GM23338 (cell line): ENCODE measurements around the gene HLCS. TPM values are rescaled to one million over a fixed set of nuclear protein-coding genes. Genes with fewer than 3 reads are reported as not detected.

Experiments used
- ATAC-seq: fragments of 200-7000 bp; cut with Tn5 transposase; 3 replicates; pipeline ENCODE4 v1.9.1; 2020
- DNase-seq: peaks from one replicate; pipeline ENCODE4 v3.0.0-alpha.2; 2015; ENCODE audit warnings: low spot score
- H2AFZ ChIP-seq: fragments of 200-600 bp; sonication (generic); 2 replicates; pipeline ENCODE4 v1.8.0; 2016; ENCODE audit warnings: antibody characterized with exemption, mild to moderate bottlenecking, moderate library complexity
- H3F3A ChIP-seq: fragments of 200-600 bp; sonication (generic); replicated peaks from 2 replicates; pipeline ENCODE4 v1.8.0; 2017; ENCODE audit warnings: antibody characterized with exemption, mixed run types, low read depth
- H3K27ac ChIP-seq: fragments of 200-600 bp; sonication (generic); 2 replicates; pipeline ENCODE4 v1.6.1; 2016; ENCODE audit warnings: low read depth
- H3K27me3 ChIP-seq: fragments of 200-600 bp; sonication (generic); 2 replicates; pipeline ENCODE4 v1.8.0; 2016; ENCODE audit warnings: mild to moderate bottlenecking, mixed run types, moderate library complexity; ENCODE audit not compliant: insufficient read depth
- H3K36me3 ChIP-seq: fragments of 200-600 bp; sonication (generic); 2 replicates; pipeline ENCODE4 v1.8.0; 2016; ENCODE audit warnings: mild to moderate bottlenecking; ENCODE audit not compliant: insufficient read depth
- H3K4me1 ChIP-seq: fragments of 200-600 bp; sonication (generic); 2 replicates; pipeline ENCODE4 v1.8.0; 2016; ENCODE audit warnings: mild to moderate bottlenecking, moderate library complexity; ENCODE audit not compliant: insufficient read depth
- H3K4me2 ChIP-seq: fragments of 200-600 bp; sonication (generic); 2 replicates; pipeline ENCODE4 v1.7.1; 2017; ENCODE audit warnings: mixed run types
- H3K4me3 ChIP-seq: fragments of 200-600 bp; sonication (generic); 2 replicates; pipeline ENCODE4 v1.6.1; 2016; ENCODE audit warnings: mixed run types
- H3K79me2 ChIP-seq: fragments of 200-600 bp; sonication (generic); replicated peaks from 2 replicates; pipeline ENCODE4 v1.8.0; 2017; ENCODE audit warnings: mild to moderate bottlenecking; ENCODE audit not compliant: insufficient read depth
- H3K9me2 ChIP-seq: fragments of 200-600 bp; sonication (generic); 2 replicates; pipeline ENCODE4 v1.8.0; 2017; ENCODE audit not compliant: insufficient read depth
- H4K20me1 ChIP-seq: fragments of 200-600 bp; sonication (generic); replicated peaks from 2 replicates; pipeline ENCODE4 v1.8.0; 2017; ENCODE audit warnings: mild to moderate bottlenecking; ENCODE audit not compliant: insufficient read depth
- H3K27ac Mint-ChIP-seq: 2 replicates; pipeline ENCODE4 v1.8.0; 2020; ENCODE audit warnings: inconsistent platforms, mild to moderate bottlenecking, moderate library complexity, mixed read lengths
- H3K27me3 Mint-ChIP-seq: 3 replicates; pipeline ENCODE4 v1.8.0; 2022; ENCODE audit warnings: low read depth, mild to moderate bottlenecking, moderate library complexity, mixed read lengths, inconsistent platforms; ENCODE audit not compliant: insufficient read depth, poor library complexity
- H3K36me3 Mint-ChIP-seq: 3 replicates; pipeline ENCODE4 v1.8.0; 2021; ENCODE audit warnings: low read depth, mild to moderate bottlenecking, inconsistent platforms, moderate library complexity, mixed read lengths
- H3K4me1 Mint-ChIP-seq: 3 replicates; pipeline ENCODE4 v1.8.0; 2020; ENCODE audit warnings: mild to moderate bottlenecking, inconsistent platforms, mixed read lengths
- H3K4me3 Mint-ChIP-seq: 3 replicates; pipeline ENCODE4 v1.8.0; 2021; ENCODE audit warnings: moderate library complexity, mild to moderate bottlenecking, inconsistent platforms, mixed read lengths
- H3K9me3 Mint-ChIP-seq: 3 replicates; pipeline ENCODE4 v1.8.0; 2020; ENCODE audit warnings: moderate library complexity, mild to moderate bottlenecking, inconsistent platforms, mixed read lengths
- CREB1 ChIP-seq: fragments of 250-450 bp; sonication (Bioruptor Pico); IDR thresholded peaks from 2 replicates; pipeline ENCODE4 v1.5.0; 2020; ENCODE audit warnings: low read depth, mild to moderate bottlenecking, moderate library complexity
- EZH2 ChIP-seq: fragments of 200-600 bp; sonication (generic); IDR thresholded peaks from one replicate; pipeline ENCODE4 v1.8.0; 2017; ENCODE audit warnings: antibody characterized with exemption, mild to moderate bottlenecking, low read depth; ENCODE audit not compliant: unreplicated experiment
- EZH2phosphoT487 ChIP-seq: fragments of 200-600 bp; sonication (generic); IDR thresholded peaks from one replicate; pipeline ENCODE4 v1.8.1; 2018; ENCODE audit warnings: antibody characterized with exemption; ENCODE audit not compliant: unreplicated experiment
- JUNB ChIP-seq: IDR thresholded peaks from one replicate; pipeline ENCODE4 v1.6.1; 2016; ENCODE audit warnings: antibody characterized with exemption; ENCODE audit not compliant: unreplicated experiment
- NANOG ChIP-seq: IDR thresholded peaks from 2 replicates; pipeline ENCODE4 v1.6.1; 2016; ENCODE audit warnings: antibody characterized with exemption, borderline replicate concordance
- POLR2AphosphoS5 ChIP-seq: IDR thresholded peaks from 2 replicates; pipeline ENCODE4 v1.6.1; 2016; ENCODE audit warnings: antibody characterized with exemption, low read depth
- ZNF114 ChIP-seq: fragments of 250-450 bp; sonication (Bioruptor Pico); IDR thresholded peaks from 2 replicates; pipeline ENCODE4 v1.5.0; 2020; ENCODE audit warnings: mild to moderate bottlenecking, moderate library complexity
- polyA plus RNA-seq: library from polyadenylated mRNA; unstranded; fragments of >200 nt; fragmentation: Nextera tagmentation; extraction: Ambion mirVana; gene quantifications from 2 replicates; pipeline ENCODE4 v1.2.1, GENCODE V29; 2016
- total RNA-seq: library from RNA; depleted of rRNA; stranded (reverse); fragments of >200 nt; shearing (Covaris generic); gene quantifications from 2 replicates; pipeline ENCODE4 v1.2.3, GENCODE V29; 2014
- TF ChIP-seq, protein P1 (sequence below): IDR thresholded peaks from 2 replicates; pipeline ENCODE4 v1.6.1; 2016; ENCODE audit warnings: antibody characterized with exemption
- TF ChIP-seq, protein P2 (sequence below): fragments of 250-450 bp; sonication (Bioruptor Pico); IDR thresholded peaks from 2 replicates; pipeline ENCODE4 v1.5.0; 2020; ENCODE audit warnings: mild to moderate bottlenecking, moderate library complexity
- TF ChIP-seq, protein P3 (sequence below), 2 experiments: fragments of 200-600 bp in 1 of 2; sonication (generic) in 1 of 2; conservative IDR thresholded peaks; 2 replicates each; pipeline versions ENCODE4 v1.5.1 to v1.6.1; 2016 to 2017; ENCODE audit warnings: antibody characterized with exemption in 2 of 2, low read depth in 2 of 2, mild to moderate bottlenecking in 2 of 2, moderate library complexity in 1 of 2

The HLCS gene
- total and polyA plus RNA-seq, 2 experiments from 2014 or later, result 6.1 to 14.7 TPM

DNA sequence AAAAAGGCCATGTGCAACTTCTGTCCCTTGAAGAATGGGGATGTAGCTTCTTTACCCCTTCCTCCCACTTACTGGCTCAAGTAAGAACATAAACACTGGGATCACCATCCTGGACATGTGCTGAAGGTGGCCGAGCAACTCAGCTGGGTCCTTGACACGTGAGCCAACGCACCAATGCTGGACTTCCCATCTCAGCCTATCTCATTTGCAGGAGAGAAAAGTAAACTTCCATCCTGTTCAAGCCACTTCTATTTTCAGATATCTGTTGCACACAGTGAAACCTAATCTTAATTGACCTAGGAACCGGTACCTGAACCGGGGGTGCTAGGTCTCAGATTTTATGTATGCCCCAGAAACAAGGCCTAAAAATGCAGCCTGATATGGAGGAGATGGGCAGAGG is 75.3 kb downstream of the HLCS start:
- H3F3A ChIP-seq, result no peaks in the 10 kb centered on the region
- no peak overlapping the region for H2AFZ ChIP-seq
- Mint-ChIP-seq H3K27ac (no peak overlapping the region), H3K27me3 (peaks cover 5% of the 10 kb centered on the region), H3K4me1 (peaks cover 22% of the 10 kb centered on the region), H3K9me3 (no peaks in the 10 kb centered on the region), H3K36me3 (no peaks in the 10 kb centered on the region; the same call in 2 of the 3 replicates), H3K4me3 (no peak overlapping the region)
- no peak for TF ChIP-seq EZH2phosphoT487
- TF ChIP-seq, protein P1, sequence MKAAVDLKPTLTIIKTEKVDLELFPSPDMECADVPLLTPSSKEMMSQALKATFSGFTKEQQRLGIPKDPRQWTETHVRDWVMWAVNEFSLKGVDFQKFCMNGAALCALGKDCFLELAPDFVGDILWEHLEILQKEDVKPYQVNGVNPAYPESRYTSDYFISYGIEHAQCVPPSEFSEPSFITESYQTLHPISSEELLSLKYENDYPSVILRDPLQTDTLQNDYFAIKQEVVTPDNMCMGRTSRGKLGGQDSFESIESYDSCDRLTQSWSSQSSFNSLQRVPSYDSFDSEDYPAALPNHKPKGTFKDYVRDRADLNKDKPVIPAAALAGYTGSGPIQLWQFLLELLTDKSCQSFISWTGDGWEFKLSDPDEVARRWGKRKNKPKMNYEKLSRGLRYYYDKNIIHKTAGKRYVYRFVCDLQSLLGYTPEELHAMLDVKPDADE, result no peak
- TF ChIP-seq, protein P2, sequence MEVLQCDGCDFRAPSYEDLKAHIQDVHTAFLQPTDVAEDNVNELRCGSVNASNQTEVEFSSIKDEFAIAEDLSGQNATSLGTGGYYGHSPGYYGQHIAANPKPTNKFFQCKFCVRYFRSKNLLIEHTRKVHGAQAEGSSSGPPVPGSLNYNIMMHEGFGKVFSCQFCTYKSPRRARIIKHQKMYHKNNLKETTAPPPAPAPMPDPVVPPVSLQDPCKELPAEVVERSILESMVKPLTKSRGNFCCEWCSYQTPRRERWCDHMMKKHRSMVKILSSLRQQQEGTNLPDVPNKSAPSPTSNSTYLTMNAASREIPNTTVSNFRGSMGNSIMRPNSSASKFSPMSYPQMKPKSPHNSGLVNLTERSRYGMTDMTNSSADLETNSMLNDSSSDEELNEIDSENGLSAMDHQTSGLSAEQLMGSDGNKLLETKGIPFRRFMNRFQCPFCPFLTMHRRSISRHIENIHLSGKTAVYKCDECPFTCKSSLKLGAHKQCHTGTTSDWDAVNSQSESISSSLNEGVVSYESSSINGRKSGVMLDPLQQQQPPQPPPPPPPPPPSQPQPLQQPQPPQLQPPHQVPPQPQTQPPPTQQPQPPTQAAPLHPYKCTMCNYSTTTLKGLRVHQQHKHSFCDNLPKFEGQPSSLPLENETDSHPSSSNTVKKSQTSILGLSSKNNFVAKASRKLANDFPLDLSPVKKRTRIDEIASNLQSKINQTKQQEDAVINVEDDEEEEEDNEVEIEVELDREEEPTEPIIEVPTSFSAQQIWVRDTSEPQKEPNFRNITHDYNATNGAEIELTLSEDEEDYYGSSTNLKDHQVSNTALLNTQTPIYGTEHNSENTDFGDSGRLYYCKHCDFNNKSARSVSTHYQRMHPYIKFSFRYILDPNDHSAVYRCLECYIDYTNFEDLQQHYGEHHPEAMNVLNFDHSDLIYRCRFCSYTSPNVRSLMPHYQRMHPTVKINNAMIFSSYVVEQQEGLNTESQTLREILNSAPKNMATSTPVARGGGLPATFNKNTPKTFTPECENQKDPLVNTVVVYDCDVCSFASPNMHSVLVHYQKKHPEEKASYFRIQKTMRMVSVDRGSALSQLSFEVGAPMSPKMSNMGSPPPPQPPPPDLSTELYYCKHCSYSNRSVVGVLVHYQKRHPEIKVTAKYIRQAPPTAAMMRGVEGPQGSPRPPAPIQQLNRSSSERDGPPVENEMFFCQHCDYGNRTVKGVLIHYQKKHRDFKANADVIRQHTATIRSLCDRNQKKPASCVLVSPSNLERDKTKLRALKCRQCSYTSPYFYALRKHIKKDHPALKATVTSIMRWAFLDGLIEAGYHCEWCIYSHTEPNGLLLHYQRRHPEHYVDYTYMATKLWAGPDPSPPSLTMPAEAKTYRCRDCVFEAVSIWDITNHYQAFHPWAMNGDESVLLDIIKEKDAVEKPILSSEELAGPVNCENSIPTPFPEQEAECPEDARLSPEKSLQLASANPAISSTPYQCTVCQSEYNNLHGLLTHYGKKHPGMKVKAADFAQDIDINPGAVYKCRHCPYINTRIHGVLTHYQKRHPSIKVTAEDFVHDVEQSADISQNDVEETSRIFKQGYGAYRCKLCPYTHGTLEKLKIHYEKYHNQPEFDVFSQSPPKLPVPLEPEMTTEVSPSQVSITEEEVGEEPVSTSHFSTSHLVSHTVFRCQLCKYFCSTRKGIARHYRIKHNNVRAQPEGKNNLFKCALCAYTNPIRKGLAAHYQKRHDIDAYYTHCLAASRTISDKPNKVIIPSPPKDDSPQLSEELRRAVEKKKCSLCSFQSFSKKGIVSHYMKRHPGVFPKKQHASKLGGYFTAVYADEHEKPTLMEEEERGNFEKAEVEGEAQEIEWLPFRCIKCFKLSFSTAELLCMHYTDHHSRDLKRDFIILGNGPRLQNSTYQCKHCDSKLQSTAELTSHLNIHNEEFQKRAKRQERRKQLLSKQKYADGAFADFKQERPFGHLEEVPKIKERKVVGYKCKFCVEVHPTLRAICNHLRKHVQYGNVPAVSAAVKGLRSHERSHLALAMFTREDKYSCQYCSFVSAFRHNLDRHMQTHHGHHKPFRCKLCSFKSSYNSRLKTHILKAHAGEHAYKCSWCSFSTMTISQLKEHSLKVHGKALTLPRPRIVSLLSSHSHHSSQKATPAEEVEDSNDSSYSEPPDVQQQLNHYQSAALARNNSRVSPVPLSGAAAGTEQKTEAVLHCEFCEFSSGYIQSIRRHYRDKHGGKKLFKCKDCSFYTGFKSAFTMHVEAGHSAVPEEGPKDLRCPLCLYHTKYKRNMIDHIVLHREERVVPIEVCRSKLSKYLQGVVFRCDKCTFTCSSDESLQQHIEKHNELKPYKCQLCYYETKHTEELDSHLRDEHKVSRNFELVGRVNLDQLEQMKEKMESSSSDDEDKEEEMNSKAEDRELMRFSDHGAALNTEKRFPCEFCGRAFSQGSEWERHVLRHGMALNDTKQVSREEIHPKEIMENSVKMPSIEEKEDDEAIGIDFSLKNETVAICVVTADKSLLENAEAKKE, result no peak
- no peaks in the 10 kb centered on the region; the same call in 1 of the 2 replicates for H3K36me3 ChIP-seq
- no peak overlapping the region for H3K4me2 ChIP-seq
- ATAC-seq, result no peak
- no peaks in the 10 kb centered on the region for H4K20me1 ChIP-seq
- H3K27ac ChIP-seq, result no peak overlapping the region
- H3K4me3 ChIP-seq, result no peak overlapping the region
- H3K79me2 ChIP-seq, result no peaks in the 10 kb centered on the region
- 0 out of 2 replicates have a peak, but pooled peaks cover 4% of the 10 kb centered on the region for H3K9me2 ChIP-seq
- DNase-seq, result no peak
- H3K4me1 ChIP-seq, result no peaks in the 10 kb centered on the region; the same call in 1 of the 2 replicates
- no peaks in the 10 kb centered on the region for H3K27me3 ChIP-seq

DNA sequence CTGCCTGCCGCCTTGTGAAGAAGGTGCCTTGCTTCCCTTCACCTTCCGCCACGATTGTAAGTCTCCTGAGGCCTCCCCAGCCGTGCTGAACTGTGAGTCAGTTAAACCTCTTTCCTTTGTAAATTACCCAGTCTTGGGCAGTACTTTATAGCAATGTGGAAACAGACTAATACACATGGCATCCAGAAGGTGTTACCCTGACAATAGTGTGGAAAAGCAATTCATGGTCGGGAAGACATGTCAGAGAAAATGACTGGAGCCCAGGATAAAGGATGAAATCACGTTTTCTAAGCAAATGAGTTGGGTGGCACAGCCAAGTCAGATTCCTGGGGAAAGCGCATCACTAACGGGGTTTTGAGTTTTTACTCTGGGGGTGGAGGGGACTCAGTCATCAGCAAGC is 76.4 kb downstream of the HLCS start:
- ATAC-seq (no peak), DNase-seq (no peak)
- Histone ChIP-seq H3K4me3 (no peak overlapping the region), H3K79me2 (no peaks in the 10 kb centered on the region), H3K27ac (no peak overlapping the region), H3K27me3 (no peaks in the 10 kb centered on the region), H3K36me3 (no peaks in the 10 kb centered on the region; the same call in 1 of the 2 replicates), H3F3A (no peaks in the 10 kb centered on the region), H2AFZ (no peak overlapping the region), H3K4me1 (no peaks in the 10 kb centered on the region; the same call in 1 of the 2 replicates), H3K9me2 (0 out of 2 replicates have a peak, but pooled peaks cover 4% of the 10 kb centered on the region), H4K20me1 (no peaks in the 10 kb centered on the region), H3K4me2 (peak overlapping the region; percentile 32; the same call in 1 of the 2 replicates)
- no peak overlapping the region for H3K4me3 Mint-ChIP-seq
- peaks cover under 1% of the 10 kb centered on the region; the same call in 1 of the 3 replicates for H3K9me3 Mint-ChIP-seq
- peaks cover 2% of the 10 kb centered on the region; the same call in 1 of the 3 replicates for H3K36me3 Mint-ChIP-seq
- H3K4me1 Mint-ChIP-seq, result peaks cover 22% of the 10 kb centered on the region
- peaks cover 7% of the 10 kb centered on the region for H3K27me3 Mint-ChIP-seq
- no peak overlapping the region for H3K27ac Mint-ChIP-seq
- no peak for TF ChIP-seq CREB1
- no peak for TF ChIP-seq EZH2
- TF ChIP-seq JUNB, result no peak
- no peak for TF ChIP-seq EZH2phosphoT487
- no peak for TF ChIP-seq NANOG
- TF ChIP-seq ZNF114 (CRISPR knock-in tag), result no peak
- TF ChIP-seq, protein P3, sequence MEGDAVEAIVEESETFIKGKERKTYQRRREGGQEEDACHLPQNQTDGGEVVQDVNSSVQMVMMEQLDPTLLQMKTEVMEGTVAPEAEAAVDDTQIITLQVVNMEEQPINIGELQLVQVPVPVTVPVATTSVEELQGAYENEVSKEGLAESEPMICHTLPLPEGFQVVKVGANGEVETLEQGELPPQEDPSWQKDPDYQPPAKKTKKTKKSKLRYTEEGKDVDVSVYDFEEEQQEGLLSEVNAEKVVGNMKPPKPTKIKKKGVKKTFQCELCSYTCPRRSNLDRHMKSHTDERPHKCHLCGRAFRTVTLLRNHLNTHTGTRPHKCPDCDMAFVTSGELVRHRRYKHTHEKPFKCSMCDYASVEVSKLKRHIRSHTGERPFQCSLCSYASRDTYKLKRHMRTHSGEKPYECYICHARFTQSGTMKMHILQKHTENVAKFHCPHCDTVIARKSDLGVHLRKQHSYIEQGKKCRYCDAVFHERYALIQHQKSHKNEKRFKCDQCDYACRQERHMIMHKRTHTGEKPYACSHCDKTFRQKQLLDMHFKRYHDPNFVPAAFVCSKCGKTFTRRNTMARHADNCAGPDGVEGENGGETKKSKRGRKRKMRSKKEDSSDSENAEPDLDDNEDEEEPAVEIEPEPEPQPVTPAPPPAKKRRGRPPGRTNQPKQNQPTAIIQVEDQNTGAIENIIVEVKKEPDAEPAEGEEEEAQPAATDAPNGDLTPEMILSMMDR (conservative IDR thresholded peaks at IDR 0.05; ENCODE audit: low read depth in 2 of 2), result no peak
- TF ChIP-seq POLR2AphosphoS5, result no peak
